Measurements from ENCODE around the gene ALG12. TPM values are rescaled to one million over a fixed set of nuclear protein-coding genes. Genes with fewer than 3 reads are reported as not detected.

The ALG12 gene
- total and polyA plus RNA-seq, 2 of the 8 experiments (the other 6 are each of a cell fraction or from before 2014, with no cell fraction given), result 13.4 to 22.5 TPM

GRCh38 chr22:49936973-49937757, 18.9 kb upstream of the ALG12 start (continued):
- TF ChIP-seq NRF1 (IDR thresholded peaks at IDR 0.05; ENCODE audit: low read depth, low read length) (no peak), EGR1 (IDR thresholded peaks at IDR 0.05; ENCODE audit: borderline replicate concordance, low read depth, low read length) (no peak)

All from H1 (cell line).